GM19438 (cell line): ENCODE measurements around the gene STX16.

Experiments
- ATAC-seq: cut with Tn5 transposase; IDR thresholded peaks from one replicate; pipeline ENCODE4 v1.9.1; 2021; ENCODE audit warnings: low read depth; ENCODE audit not compliant: unreplicated experiment

Gene STX16

GRCh38 chr20:58670659-58671058 is 19.6 kb downstream of the STX16 start:
- no peak for ATAC-seq

- ATAC-seq = no peak
Measured at GRCh38 chr20:58673119-58673518, 22.0 kb downstream of the STX16 start.

GRCh38 chr20:58675146-58675584 is 24.1 kb downstream of the STX16 start:
- ATAC-seq = no peak

GRCh38 chr20:58675641-58676040 is 24.6 kb downstream of the STX16 start:
- no peak for ATAC-seq

- ATAC-seq = no peak
Measured at GRCh38 chr20:58676161-58676560, 25.1 kb downstream of the STX16 start.

- ATAC-seq = no peak
Measured at GRCh38 chr20:58677079-58677604, 26.1 kb downstream of the STX16 start.

GRCh38 chr20:58677808-58678207 is 26.7 kb downstream of the STX16 start:
- ATAC-seq = no peak

- ATAC-seq = no peak
Measured at GRCh38 chr20:58678806-58679205, 27.7 kb downstream of the STX16 start.

- ATAC-seq = no peak
Measured at GRCh38 chr20:58682656-58683531, 31.8 kb downstream of the STX16 start.

GRCh38 chr20:58684291-58684690 is 33.2 kb downstream of the STX16 start:
- no peak for ATAC-seq

GRCh38 chr20:58685988-58686387 is 34.9 kb downstream of the STX16 start:
- ATAC-seq = no peak

GRCh38 chr20:58688414-58688813 is 37.3 kb downstream of the STX16 start:
- no peak for ATAC-seq

- no peak for ATAC-seq
Measured at GRCh38 chr20:58688840-58689239, 37.8 kb downstream of the STX16 start.

- no peak for ATAC-seq
Measured at GRCh38 chr20:58690396-58691135, 39.5 kb downstream of the STX16 start.

GRCh38 chr20:58691773-58692578 is 40.9 kb downstream of the STX16 start:
- ATAC-seq = no peak

GRCh38 chr20:58692579-58693225 is 41.6 kb downstream of the STX16 start, which contains the start of gene NPEPL1:
Gene NPEPL1, plus strand, starts transcription at chr20:58692800. Its CDS starts 101 bp downstream, at chr20:58692901.
- peak; percentile 80 for ATAC-seq

GRCh38 chr20:58693226-58694006 is 42.3 kb downstream of the STX16 start:
- ATAC-seq = peak; percentile 38

- no peak for ATAC-seq
Measured at GRCh38 chr20:58694241-58695083, 43.4 kb downstream of the STX16 start.
